GM19240 (cell line): ENCODE measurements around the gene AFM.

Experiments used
- DNase-seq: peaks from one replicate; pipeline ENCODE4 v3.0.0; 2011; ENCODE audit warnings: low spot score; ENCODE audit not compliant: insufficient read length

The AFM gene, protein sequence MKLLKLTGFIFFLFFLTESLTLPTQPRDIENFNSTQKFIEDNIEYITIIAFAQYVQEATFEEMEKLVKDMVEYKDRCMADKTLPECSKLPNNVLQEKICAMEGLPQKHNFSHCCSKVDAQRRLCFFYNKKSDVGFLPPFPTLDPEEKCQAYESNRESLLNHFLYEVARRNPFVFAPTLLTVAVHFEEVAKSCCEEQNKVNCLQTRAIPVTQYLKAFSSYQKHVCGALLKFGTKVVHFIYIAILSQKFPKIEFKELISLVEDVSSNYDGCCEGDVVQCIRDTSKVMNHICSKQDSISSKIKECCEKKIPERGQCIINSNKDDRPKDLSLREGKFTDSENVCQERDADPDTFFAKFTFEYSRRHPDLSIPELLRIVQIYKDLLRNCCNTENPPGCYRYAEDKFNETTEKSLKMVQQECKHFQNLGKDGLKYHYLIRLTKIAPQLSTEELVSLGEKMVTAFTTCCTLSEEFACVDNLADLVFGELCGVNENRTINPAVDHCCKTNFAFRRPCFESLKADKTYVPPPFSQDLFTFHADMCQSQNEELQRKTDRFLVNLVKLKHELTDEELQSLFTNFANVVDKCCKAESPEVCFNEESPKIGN

DNA sequence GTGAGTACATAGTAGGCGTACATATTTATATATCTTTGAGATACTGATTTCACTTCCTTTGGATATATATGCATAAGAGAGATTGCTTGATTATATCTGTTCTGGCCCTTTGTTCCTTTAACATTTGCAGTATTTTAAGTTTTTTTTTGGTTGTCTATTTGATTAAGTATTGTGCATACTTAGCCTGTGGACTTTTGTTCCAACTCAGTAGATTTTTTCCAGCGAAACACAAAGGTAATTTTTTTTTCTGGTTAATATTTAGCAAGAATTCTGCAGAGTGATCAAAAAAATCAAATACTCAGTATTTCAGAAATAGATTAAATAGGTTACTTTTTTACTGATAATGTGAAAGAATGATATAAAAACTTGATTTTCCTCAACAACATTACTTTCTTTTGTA is at the start of gene AFM:
AFM (plus strand) TSS at position 388 of the 400 bp plus-strand sequence. CDS start 31 bp downstream, outside the sequence.
- DNase-seq: no peak

DNA sequence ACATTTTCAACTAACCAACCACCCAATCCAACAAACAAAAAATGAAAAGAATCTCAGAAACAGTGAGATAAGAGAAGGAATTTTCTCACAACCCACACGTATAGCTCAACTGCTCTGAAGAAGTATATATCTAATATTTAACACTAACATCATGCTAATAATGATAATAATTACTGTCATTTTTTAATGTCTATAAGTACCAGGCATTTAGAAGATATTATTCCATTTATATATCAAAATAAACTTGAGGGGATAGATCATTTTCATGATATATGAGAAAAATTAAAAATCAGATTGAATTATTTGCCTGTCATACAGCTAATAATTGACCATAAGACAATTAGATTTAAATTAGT is 49.8 kb upstream of the AFM start:
- no peak for DNase-seq

DNA sequence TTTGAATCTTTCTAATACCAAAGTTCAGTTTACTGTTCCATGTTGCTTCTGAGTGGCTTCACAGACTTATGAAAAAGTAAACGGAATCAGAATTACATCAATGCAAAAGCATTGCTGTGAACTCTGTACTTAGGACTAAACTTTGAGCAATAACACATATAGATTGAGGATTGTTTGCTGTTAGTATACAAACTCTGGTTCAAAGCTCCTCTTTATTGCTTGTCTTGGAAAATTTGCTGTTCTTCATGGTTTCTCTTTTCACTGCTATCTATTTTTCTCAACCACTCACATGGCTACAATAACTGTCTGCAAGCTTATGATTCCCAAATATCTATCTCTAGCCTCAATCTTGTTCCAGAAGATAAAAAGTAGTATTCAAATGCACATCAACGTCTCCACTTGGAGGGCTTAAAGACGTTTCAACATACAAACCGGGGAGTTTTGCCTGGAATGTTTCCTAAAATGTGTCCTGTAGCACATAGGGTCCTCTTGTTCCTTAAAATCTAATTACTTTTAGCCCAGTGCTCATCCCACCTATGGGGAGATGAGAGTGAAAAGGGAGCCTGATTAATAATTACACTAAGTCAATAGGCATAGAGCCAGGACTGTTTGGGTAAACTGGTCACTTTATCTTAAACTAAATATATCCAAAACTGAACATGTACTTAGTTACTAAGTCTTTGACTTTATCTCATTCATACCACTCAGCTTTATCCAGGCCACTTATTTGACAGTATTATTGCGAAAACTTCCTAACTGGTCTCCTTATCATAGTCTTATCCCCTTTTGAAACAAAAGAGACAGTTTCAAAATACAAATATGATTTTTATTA is 49.2 kb upstream of the AFM start:
- no peak for DNase-seq

DNA sequence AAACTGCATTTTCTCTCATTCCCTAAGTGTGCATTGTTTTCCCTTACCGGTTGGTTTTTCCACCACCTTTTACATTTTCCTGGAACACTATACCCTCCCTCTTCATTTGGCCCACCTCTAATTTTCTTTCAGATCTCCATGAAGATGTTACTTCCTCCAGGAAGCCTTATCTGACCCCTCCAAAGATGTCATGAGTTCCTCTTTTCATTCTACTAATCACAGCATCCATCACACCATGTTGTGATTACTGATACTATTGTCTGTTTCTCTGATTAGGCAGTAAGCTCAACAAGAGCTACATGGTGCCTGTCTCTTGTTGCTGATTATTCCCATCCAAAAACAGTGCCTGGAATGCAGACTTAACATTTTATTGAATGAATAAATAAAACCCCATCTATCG is 48.4 kb upstream of the AFM start:
- DNase-seq: no peak

DNA sequence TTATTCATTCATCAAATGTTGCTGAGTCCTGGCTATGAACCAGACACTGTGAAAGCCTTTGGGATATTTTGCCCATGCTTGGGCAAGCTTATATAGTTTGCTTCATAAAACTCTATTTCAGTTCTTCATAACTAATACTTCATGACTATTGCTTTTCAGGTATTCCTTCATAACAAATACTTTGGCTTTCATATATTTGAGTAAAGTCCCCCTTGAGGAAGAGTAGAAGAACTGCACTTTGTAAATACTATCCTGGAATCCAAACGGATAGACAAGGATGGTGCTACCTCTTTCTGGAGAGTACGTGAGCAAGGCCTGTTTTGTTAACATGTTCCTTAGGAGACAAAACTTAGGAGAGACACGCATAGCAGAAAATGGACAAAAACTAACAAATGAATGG is 47.2 kb upstream of the AFM start:
- no peak for DNase-seq

DNA sequence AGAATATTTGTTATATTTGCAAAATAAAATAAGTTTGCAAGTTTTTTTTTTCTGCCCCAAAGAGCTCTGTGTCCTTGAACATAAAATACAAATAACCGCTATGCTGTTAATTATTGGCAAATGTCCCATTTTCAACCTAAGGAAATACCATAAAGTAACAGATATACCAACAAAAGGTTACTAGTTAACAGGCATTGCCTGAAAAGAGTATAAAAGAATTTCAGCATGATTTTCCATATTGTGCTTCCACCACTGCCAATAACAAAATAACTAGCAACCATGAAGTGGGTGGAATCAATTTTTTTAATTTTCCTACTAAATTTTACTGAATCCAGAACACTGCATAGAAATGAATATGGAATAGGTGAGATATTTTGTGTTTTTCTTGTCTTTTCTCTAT is 45.6 kb upstream of the AFM start, which contains the start of gene AFP:
AFP (plus strand) TSS at position 238 of the 400 bp plus-strand sequence; CDS start at position 280, 42 bp downstream.
- no peak for DNase-seq

- no peak for DNase-seq
Observed at GRCh38 chr4:73436674-73437557, 44.6 kb upstream of the AFM start.

- no peak for DNase-seq
Observed at GRCh38 chr4:73437558-73437956, 44.0 kb upstream of the AFM start.

DNA sequence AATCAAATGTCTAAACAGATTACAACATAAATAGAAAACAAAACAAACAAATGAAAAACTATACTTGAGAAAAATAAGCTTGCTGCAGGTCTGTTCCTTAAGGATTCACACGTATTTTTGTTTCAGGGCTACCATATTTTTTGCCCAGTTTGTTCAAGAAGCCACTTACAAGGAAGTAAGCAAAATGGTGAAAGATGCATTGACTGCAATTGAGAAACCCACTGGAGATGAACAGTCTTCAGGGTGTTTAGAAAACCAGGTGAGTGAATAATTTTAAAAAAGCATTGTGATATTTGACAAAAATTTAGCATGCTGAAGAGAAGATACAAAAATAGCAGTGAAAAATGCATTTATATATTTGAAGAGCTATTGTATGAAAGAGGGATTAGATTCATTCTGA is 43.5 kb upstream of the AFM start:
- DNase-seq: no peak

- DNase-seq: no peak
Observed at GRCh38 chr4:73438582-73439215, 42.8 kb upstream of the AFM start.

DNA sequence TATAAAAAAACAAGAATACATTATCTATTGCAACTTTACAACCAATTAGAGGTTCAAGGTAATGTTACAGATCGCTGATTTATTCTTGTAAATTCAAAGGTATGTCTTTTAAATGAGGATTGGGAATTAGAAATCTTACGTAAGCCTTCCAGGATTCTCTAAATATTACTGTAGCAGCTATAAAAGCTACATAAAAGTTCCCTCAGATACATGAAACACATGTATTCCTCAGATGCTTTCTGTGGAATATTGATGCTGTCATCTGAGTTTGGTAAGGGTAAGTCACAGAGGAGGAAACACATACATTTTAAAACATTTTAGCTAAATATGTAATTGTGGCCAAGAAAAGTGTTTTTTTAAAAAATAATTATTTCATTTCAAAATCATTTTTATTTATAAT is 42.1 kb upstream of the AFM start:
- DNase-seq: no peak

- DNase-seq: no peak
Observed at GRCh38 chr4:73439991-73440390, 41.6 kb upstream of the AFM start.

DNA sequence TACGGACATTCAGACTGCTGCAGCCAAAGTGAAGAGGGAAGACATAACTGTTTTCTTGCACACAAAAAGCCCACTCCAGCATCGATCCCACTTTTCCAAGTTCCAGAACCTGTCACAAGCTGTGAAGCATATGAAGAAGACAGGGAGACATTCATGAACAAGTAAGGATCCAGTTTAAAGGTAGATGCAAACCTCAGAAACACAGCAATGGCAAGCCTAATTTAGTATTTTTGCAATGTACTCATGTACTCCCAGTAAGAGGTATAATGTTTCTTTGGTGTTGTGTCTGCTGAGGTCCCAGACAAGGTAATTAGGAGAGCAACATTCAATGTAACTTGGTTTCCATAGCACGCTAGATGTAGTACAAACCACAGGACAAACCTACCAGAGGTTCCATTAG is 40.9 kb upstream of the AFM start:
- no peak for DNase-seq

GRCh38 chr4:73442275-73442674 is 39.3 kb upstream of the AFM start:
- DNase-seq: no peak

- no peak for DNase-seq
Observed at GRCh38 chr4:73443224-73443623, 38.3 kb upstream of the AFM start.

DNA sequence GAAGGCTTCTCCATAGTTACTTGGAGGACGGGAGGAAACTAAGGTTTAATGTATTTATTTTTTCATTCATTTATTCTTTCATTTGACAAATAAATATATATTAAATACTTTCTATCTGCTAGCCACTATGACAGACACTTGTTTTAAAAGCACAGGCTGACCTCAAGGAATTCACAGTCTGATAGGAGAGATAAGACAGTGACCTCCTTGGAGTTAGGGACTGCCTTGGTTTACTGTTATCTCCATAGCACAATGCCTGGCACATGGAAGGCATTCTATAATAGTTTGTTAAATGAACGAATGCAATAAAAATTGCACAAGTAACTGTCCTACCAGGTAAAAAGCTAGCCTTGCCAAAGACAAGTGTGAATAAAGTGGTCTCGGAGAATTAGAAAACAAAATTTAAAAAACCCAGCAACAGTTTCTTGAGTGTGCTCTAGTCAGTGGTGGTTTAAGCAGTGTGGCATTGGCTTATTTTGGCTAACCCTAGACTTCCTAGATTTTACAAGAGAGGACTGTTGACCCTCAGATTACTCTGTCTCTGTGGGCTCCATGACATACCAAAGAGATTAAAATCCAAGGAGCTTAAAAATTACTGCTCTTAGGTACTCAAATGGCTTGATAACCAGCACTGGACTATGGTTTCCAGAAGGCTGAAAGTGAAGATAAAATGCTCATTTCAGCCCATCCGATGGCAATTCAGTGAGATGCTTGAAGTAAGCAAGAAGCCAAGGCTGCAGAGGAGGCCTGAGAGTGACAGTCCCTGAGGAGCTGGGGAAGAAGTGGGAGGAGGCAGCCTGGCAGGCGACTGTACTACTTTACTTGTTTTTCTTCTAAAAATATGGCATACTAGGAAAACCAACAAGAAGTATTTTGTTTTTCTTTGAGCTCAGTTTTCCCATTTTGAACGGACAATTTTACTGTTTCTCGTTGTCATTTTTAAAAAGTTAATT is 35.9 kb upstream of the AFM start:
- DNase-seq: no peak

DNA sequence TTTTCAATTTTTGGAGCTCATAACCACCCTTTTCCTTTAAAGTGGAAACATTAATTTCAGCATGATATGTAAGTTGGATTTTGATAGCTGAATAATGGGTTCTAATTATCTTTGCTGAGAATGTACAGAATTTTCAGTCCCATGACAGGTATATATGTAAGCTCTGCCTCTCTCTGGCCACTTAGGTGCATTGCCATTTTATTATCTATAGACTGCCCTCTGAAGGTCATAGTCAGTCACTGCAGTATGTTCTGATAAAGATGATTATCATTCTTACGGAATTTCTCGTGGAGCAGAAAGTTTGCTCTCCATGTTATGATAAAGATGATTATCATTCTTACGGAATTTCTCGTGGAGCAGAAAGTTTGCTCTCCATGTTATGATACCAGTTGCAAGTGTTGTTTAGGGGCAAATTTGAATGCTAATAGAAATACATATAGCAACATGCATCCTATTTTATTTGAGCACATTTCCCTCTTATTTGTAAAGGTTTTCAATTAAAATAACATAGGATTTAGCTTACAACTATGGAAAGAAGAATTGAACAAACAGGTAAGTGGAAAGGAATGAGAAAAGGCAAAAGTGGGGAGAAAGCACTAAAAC is 35.1 kb upstream of the AFM start:
- peak; percentile 11 for DNase-seq

GRCh38 chr4:73447671-73448070 is 33.9 kb upstream of the AFM start:
- DNase-seq: no peak
